Effector memory CD4-positive, alpha-beta T cell (primary cell): ENCODE data around the gene SPDYE2.
"Not testable (repeated sequence)": the region's sequence is repeated elsewhere in the genome, so short reads cannot be mapped to it uniquely, and the experiment has no call there.

Experiments
- DNase-seq, 3 donors: peaks; one replicate each; pipeline ENCODE4 v3.0.0-alpha.2; 2020
- H3K27ac ChIP-seq: 2 replicates; pipeline ENCODE4 v1.7.0; 2013; ENCODE audit warnings: mild to moderate bottlenecking, low read length, moderate library complexity; ENCODE audit not compliant: insufficient read depth, poor library complexity, severe bottlenecking
- H3K27me3 ChIP-seq: replicated peaks from 2 replicates; pipeline ENCODE4 v1.7.0; 2013; ENCODE audit warnings: mild to moderate bottlenecking, low read length; ENCODE audit not compliant: insufficient read depth, control insufficient read depth, poor library complexity, severe bottlenecking
- H3K36me3 ChIP-seq: 2 replicates; pipeline ENCODE4 v1.7.0; 2013; ENCODE audit warnings: mild to moderate bottlenecking, low read length, moderate library complexity; ENCODE audit not compliant: control insufficient read depth, insufficient read depth
- H3K4me1 ChIP-seq: 2 replicates; pipeline ENCODE4 v1.7.0; 2013; ENCODE audit warnings: low read length, mild to moderate bottlenecking; ENCODE audit not compliant: control insufficient read depth, insufficient read depth, poor library complexity, severe bottlenecking
- H3K4me3 ChIP-seq: 2 replicates; pipeline ENCODE4 v1.7.0; 2013; ENCODE audit warnings: low read length, low read depth, mild to moderate bottlenecking; ENCODE audit not compliant: insufficient read depth, poor library complexity, severe bottlenecking
- H3K9me3 ChIP-seq: 2 replicates; pipeline ENCODE4 v1.7.0; 2013; ENCODE audit warnings: mild to moderate bottlenecking, low read length, moderate library complexity; ENCODE audit not compliant: control insufficient read depth

SPDYE2 gene

DNA sequence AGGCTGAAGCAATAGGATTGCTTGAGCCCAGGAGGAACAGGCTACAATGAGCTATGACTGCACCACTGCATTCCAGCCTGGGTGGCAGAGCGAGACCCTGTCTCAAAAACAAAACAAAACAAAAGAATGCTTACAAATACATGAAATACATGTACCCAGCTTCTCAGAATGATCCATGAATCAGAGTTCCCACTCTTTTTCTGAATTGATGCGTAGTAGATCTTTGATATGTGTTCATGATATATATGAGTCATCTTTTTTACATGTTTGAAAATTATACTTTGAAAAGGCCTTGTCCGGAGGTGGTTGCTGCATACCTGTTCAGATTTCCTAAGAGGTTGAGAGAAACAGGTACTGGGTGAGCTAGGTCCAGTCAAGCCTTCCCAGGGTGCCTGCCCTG, 25.3 kb downstream of the SPDYE2 start:
- H3K27ac ChIP-seq, H3K9me3 ChIP-seq, H3K4me3 ChIP-seq, H3K27me3 ChIP-seq, H3K36me3 ChIP-seq, H3K4me1 ChIP-seq, DNase-seq: not testable (repeated sequence)

DNA sequence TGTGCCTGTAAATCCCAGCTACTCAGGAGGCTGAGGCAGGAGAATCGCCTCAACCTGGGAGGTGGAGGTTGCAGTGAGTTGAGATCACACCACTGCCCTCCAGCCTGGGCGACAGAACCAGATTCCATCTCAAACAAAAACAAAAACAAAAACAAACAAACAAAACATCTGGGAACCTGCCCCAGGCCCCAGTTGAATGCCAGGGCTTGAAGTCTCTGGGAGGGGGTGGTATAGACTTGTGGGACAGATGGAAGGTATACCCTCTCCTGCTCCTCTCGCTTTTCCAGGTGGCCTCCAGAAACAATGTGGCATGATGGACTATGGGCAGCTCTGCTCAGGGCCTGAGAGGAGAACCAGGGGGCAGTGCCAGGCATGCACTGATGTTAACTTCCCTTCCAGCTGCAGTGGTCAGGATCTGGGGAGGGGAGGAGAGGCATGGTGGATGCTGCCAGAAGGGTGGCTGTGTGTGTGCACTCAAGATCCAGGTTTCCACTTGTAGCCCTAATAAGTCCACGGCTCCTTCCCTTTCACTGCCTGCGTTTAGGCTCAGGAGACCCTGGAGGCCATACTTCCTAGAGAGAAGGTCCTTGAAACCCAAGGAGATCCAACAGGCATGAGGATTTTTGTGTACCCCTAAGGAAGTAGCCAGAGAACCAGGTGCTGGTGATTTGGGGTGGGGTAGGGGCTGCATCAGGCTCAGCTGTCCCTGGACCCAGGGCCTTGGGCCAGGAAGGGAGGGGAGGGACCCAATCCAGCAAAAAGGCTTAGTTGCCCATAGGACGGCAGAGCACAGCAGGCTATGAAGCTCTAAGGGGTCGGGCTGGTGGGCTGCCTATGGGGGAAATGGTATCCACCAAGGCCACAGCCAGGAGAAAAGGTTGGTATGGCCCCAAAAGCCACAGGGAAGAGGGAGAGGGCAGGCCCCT, 26.6 kb downstream of the SPDYE2 start:
- not testable (repeated sequence) for H3K4me1 ChIP-seq, DNase-seq, H3K27ac ChIP-seq, H3K4me3 ChIP-seq, H3K9me3 ChIP-seq, H3K27me3 ChIP-seq, H3K36me3 ChIP-seq

DNA sequence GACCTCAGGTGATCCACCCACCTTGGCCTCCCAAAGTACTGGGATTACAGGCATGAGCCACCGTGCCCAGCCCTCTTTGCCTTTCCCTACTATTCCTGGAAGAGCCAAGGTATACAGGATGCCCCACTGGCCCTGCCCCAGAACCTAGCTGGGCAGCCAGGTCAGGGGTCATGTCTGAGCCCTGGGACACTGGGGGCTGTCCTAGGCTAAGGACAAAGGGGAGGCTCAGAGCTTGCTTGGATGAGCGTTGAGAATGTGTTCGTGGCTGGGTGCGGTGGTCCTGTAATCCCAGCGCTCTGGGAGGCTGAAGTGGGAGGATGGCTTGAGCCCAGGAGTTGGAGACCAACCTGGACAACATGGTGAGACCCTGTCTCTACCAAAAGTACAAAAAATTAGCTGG, 27.5 kb downstream of the SPDYE2 start:
- H3K4me3 ChIP-seq, H3K9me3 ChIP-seq, H3K36me3 ChIP-seq, H3K4me1 ChIP-seq, H3K27me3 ChIP-seq, H3K27ac ChIP-seq, DNase-seq: not testable (repeated sequence)

DNA sequence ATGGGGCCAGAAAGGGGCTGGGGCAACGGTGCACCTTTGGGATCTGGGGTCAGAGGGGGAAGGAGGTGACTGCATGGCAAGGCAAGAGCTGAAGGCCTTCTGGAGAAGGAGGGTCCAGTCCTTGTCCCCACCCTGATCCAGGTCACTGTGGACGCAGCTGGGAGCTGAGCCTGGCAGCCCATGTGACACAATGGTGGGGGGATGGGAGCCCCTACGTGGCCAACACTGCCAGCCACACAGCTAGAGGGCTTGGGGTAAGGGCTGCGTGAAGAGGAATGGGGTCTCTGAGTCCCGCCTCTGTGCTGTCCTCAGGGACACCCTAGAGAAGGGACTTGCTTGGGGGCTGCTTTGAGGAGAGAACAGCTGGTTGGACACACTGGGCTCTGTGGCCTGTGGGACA, 30.7 kb downstream of the SPDYE2 start:
- H3K4me3 ChIP-seq, H3K36me3 ChIP-seq, H3K4me1 ChIP-seq, H3K27me3 ChIP-seq, H3K9me3 ChIP-seq, DNase-seq, H3K27ac ChIP-seq: not testable (repeated sequence)

DNA sequence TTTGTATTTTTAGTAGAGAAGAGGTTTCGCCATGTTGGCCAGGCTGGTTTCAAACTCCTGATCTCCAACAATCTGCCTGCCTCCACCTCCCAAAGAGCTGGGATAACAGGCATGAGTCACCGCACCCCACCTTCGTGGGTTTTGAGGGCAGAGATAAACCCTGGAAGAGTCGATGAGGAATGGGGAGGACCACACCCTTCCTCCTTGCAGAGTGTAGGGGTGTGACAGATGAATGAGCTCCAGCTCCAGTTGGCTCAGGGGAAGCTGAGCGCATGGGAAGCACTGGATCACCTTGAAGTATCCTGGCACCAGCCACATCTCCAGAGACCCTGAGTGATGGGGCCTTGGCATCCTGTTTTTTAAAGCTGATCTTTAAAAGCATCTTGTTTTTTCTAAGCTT, 32.5 kb downstream of the SPDYE2 start:
- H3K27ac ChIP-seq, H3K4me3 ChIP-seq: not testable (repeated sequence)

DNA sequence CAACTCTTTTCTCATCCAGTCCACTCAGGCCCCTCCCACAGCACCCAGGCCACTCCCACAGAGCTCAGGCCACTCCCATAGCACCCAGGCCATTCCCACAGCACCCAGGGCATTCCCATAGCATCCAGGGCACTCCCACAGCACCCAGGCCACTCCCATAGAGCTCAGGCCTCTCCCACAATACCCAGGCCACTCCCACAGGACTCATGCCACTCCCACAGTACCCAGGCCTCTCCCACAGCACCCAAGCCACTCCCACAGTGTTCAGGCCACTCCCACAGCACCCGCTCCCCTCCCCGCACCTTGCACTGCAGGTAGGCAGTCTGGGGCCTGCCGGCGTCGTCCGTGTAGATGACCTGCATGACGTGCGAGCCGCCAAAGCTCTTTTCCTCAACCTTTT, 38.8 kb downstream of the SPDYE2 start:
- H3K27ac ChIP-seq, H3K36me3 ChIP-seq, H3K27me3 ChIP-seq, H3K4me3 ChIP-seq, H3K9me3 ChIP-seq, DNase-seq, H3K4me1 ChIP-seq: not testable (repeated sequence)

More for the DNA sequence above, 32.5 kb downstream of the SPDYE2 start:
- H3K4me1 ChIP-seq, H3K9me3 ChIP-seq, H3K27me3 ChIP-seq, DNase-seq, H3K36me3 ChIP-seq: not testable (repeated sequence)

DNA sequence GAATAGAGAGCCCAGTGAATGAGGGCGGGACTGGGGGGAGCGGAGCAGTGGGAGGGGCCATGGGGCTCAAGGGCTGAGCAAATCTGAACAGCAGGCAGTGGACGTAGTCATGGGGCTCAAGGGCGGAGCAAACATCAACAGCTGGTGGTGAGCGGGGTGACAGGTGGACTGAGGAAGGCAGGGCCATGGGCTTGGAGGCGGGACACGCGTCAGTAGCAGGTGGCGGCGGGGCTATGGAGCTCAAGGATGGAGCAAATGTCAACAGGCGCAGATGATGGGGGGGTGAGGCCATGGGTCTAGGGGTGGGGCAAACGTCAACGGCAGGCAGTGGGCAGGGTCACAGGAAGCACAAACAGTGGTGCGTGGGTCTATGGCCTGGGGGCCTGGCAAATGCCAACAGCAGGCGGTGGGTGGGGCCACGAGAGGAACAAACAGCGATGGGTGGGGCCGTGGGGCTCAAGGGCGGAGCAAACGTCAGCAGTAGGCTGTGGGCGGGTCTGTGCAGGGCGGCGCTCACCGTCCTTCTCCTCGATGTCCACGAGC, 41.5 kb downstream of the SPDYE2 start:
- peak in 2 of 3 donors; percentile 32 to 45 for DNase-seq
- not testable (repeated sequence) for H3K9me3 ChIP-seq, H3K4me1 ChIP-seq, H3K4me3 ChIP-seq, H3K27me3 ChIP-seq, H3K36me3 ChIP-seq, H3K27ac ChIP-seq

DNA sequence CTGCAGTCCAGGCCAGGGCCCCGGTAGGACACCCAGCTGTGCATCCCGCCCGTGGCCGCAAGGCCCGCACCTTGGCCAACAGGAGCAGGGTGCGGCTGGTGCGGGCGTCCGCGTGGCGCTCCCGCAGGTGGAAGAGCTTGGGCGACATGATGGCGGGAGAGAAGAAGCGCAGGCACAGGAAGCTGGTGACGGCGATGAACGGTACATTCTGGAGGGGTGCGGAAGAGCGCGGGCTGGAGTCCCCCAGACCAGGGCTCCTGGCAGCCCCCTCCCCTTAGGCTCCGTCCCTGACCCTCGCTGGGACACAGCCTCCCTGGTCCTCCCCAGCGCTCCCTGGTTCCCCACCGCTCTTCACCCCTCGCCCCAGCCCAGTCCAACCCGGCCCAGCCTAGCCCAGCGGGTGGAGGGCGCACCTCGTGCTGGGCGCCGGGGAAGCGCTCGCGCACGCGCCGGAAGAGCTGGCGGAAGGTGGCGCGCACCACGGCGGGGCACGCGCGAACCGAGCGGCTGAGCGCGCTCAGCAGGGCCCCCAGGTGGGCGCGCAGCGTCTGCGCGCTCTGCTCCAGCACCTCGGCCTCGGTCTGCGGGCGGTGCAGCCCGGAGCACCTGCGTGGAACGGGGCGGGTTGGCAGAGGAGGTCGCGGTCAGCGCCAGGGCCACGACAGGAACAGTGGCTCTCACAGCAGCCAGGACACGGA, 42.8 kb downstream of the SPDYE2 start:
- DNase-seq, H3K27me3 ChIP-seq, H3K9me3 ChIP-seq, H3K4me1 ChIP-seq, H3K27ac ChIP-seq, H3K4me3 ChIP-seq, H3K36me3 ChIP-seq: not testable (repeated sequence)

DNA sequence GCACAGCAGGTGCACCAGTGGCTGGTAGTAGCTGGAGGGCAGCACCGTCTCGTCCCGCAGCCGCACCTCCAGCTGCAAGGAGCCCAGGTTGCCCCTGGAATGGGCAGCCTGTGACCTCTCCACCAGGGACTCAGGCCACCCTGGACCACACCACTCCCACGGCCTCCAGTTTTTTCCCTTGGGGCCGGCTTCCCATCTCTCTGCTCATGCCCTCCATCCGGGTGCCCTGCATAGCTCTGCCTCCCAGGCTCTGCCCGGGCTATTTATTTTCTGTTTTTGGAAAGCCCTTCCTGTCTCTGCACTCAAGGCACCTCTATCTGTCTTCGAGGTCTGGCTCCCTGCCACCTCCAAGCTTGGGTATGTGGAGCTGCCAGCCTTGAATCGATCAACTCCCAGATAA, 45.0 kb downstream of the SPDYE2 start:
- H3K36me3 ChIP-seq: not testable (repeated sequence)

DNA sequence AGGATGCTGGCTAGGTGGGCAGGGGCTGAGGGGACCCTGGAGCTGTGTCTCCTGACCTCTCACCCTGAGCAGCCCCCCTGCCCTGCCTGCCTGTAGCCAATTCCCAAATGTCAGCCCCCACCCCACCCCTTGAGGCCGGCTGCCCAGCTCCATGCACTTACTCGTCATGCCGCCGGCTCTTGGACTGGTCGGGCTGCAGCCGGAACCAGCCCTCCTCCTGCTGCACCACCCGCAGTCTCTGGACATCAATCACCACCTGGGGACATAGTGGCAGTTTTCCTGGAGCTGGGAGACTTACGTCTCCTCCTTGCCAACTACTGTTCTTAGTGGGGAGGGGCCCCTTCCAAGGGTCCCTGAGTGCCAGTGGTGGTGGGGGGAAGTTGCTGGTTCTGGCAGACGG, 48.7 kb downstream of the SPDYE2 start:
- H3K27me3 ChIP-seq, H3K4me1 ChIP-seq, DNase-seq, H3K36me3 ChIP-seq, H3K4me3 ChIP-seq, H3K27ac ChIP-seq, H3K9me3 ChIP-seq: not testable (repeated sequence)

More for the DNA sequence above, 45.0 kb downstream of the SPDYE2 start:
- H3K27ac ChIP-seq, H3K4me1 ChIP-seq, H3K9me3 ChIP-seq, DNase-seq, H3K27me3 ChIP-seq, H3K4me3 ChIP-seq: not testable (repeated sequence)
